HepG2 (cell line): ENCODE measurements around the gene CEP89. TPM values are rescaled to one million over a fixed set of nuclear protein-coding genes. Genes with fewer than 3 reads are reported as not detected.
A peak's percentile ranks its signal among the peaks of the same experiment; 100 is the strongest.

Experiments used
- CEBPB ChIP-seq: IDR thresholded peaks from 2 replicates; pipeline ENCODE4 v1.6.1; 2011; ENCODE audit warnings: low read depth, low read length, improper control_type of control experiment, borderline replicate concordance
- CHD2 ChIP-seq: IDR thresholded peaks from 2 replicates; pipeline ENCODE4 v1.6.1; 2011; ENCODE audit warnings: low read depth, low read length, improper control_type of control experiment
- EHMT2 ChIP-seq: fragments of 200-600 bp; sonication (generic); IDR thresholded peaks from 2 replicates; pipeline ENCODE4 v1.7.0; 2017; ENCODE audit warnings: antibody characterized with exemption, low read depth, low read length, borderline replicate concordance
- FOXJ3 ChIP-seq: sonication (generic); formaldehyde crosslinking; IDR thresholded peaks from 2 replicates; pipeline ENCODE4 v1.4.0; 2020; ENCODE audit warnings: missing genetic modification reagents, mild to moderate bottlenecking, borderline replicate concordance
- GATAD2A ChIP-seq: IDR thresholded peaks from 2 replicates; pipeline ENCODE4 v1.6.1; 2016
- GPN1 ChIP-seq: sonication (generic); formaldehyde crosslinking; IDR thresholded peaks from 2 replicates; pipeline ENCODE4 v1.5.1; 2020; ENCODE audit warnings: missing genetic modification reagents, borderline replicate concordance
- HDAC2 ChIP-seq: sonication (generic); formaldehyde crosslinking; IDR thresholded peaks from 2 replicates; pipeline ENCODE4 v1.4.0; 2020; ENCODE audit warnings: missing genetic modification reagents
- HHEX ChIP-seq: IDR thresholded peaks from 2 replicates; pipeline ENCODE4 v1.6.1; 2016; ENCODE audit warnings: control low read depth
- KLF12 ChIP-seq: sonication (generic); formaldehyde crosslinking; IDR thresholded peaks from 2 replicates; pipeline ENCODE4 v1.4.0; 2020; ENCODE audit warnings: missing genetic modification reagents, borderline replicate concordance
- MAFG ChIP-seq: sonication (generic); formaldehyde crosslinking; IDR thresholded peaks from 2 replicates; pipeline ENCODE4 v1.5.1; 2020; ENCODE audit warnings: mild to moderate bottlenecking, missing genetic modification reagents
- ZKSCAN5 ChIP-seq: sonication (generic); formaldehyde crosslinking; IDR thresholded peaks from 2 replicates; pipeline ENCODE4 v1.5.1; 2020; ENCODE audit warnings: mild to moderate bottlenecking, missing genetic modification reagents
- ZNF12 ChIP-seq: sonication (generic); formaldehyde crosslinking; IDR thresholded peaks from 2 replicates; pipeline ENCODE4 v1.5.0; 2020; ENCODE audit warnings: missing genetic modification reagents
- ZNF17 ChIP-seq: sonication (generic); formaldehyde crosslinking; IDR thresholded peaks from 2 replicates; pipeline ENCODE4 v1.5.0; 2020; ENCODE audit warnings: mild to moderate bottlenecking, missing genetic modification reagents
- ZNF430 ChIP-seq: sonication (generic); formaldehyde crosslinking; IDR thresholded peaks from 2 replicates; pipeline ENCODE4 v1.9.0; 2021; ENCODE audit warnings: mild to moderate bottlenecking, missing genetic modification reagents
- ZNF552 ChIP-seq: sonication (generic); formaldehyde crosslinking; IDR thresholded peaks from 2 replicates; pipeline ENCODE4 v1.9.0; 2022; ENCODE audit warnings: missing genetic modification reagents, mild to moderate bottlenecking, borderline replicate concordance
- polyA plus RNA-seq, 8 experiments: library from polyadenylated mRNA; depleted of rRNA in 3 of 8; stranded (reverse) in 7 of 8; unstranded in 1 of 8; fragments of >200 nt; fragmentation: Illumina TruSeq in 4 of 8; extraction: Trizol in 4 of 8; gene quantifications; 2 replicates each; pipeline versions ENCODE4 v1.2.1 to v1.2.3, GENCODE V29; 2011 to 2016; ENCODE audit warnings: low read depth in 4 of 8, missing spikeins in 1 of 8, mixed read lengths in 1 of 8; ENCODE audit not compliant: insufficient read depth in 1 of 8
- total RNA-seq, 5 experiments: library from RNA; depleted of rRNA; stranded (reverse); fragments of >200 nt; fragmentation: Illumina TruSeq; extraction: Trizol; gene quantifications; 2 replicates each; pipeline ENCODE4 v1.2.3, GENCODE V29; 2016; ENCODE audit warnings: low read depth in 1 of 5
- TF ChIP-seq, protein P1 (sequence below): sonication (generic); formaldehyde crosslinking; IDR thresholded peaks from 2 replicates; pipeline ENCODE4 v1.4.0; 2020; ENCODE audit warnings: mild to moderate bottlenecking, missing genetic modification reagents
- TF ChIP-seq, protein P2 (sequence below): IDR thresholded peaks from 2 replicates; pipeline ENCODE4 v1.6.1; 2016; ENCODE audit warnings: low read depth, borderline replicate concordance
- TF ChIP-seq, protein P3 (sequence below): sonication (generic); formaldehyde crosslinking; IDR thresholded peaks from 2 replicates; pipeline ENCODE4 v1.4.0; 2020; ENCODE audit warnings: missing genetic modification reagents
- TF ChIP-seq, protein P4 (sequence below): sonication (generic); formaldehyde crosslinking; IDR thresholded peaks from 2 replicates; pipeline ENCODE4 v1.4.0; 2020; ENCODE audit warnings: missing genetic modification reagents
- TF ChIP-seq, protein P5 (sequence below): sonication (generic); formaldehyde crosslinking; IDR thresholded peaks from 2 replicates; pipeline ENCODE4 v1.4.0; 2020; ENCODE audit warnings: missing genetic modification reagents, borderline replicate concordance
- TF ChIP-seq, protein P6 (sequence below): sonication (generic); formaldehyde crosslinking; IDR thresholded peaks from 2 replicates; pipeline ENCODE4 v1.4.0; 2020; ENCODE audit warnings: missing genetic modification reagents; ENCODE audit errors: not compliant biosample characterization

Gene CEP89
- total and polyA plus RNA-seq, 2 of the 13 experiments (the other 11 are each of a cell fraction or from before 2014, with no cell fraction given): 7.2 to 10.9 TPM

DNA sequence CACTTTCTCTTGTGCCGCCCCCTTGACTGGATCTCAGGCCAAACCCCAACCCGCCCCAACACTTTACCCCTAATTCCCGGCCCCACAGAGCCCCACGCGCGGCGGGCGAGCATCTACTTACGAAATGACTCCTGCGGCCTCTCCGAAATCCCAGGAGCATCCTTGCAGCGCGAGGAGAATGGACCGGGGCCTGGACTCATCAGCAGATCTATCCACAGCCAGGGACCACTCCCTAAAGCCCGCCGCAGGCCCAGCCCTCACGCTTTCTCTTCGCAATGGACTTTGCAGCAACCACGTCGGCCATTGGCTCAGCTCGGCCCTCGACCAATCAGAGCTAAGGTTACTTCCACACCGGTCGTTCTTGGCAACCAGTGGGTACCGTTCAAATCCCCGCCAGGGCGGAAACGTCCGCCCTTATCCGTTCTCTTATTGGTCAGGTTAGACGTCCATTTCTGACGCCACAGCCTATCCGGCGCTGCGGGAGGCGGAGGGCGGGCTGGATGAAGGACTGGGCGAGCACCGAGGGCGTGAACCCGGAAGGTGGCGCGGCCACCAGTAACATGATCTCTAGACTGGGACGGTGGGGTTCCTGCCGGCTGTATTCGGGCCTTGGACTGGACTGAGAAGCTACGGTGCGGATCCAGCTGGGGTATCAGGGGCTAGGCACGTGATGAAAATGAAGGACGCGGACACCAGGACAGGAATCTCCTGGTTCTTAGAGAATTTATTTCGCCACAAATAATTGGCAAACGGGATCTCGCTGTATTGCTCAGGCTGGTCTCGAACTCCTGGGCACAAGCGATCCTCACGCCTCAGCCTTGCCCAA lies at the start of gene CEP89, which contains the start of gene FAAP24 (continued):
- TF ChIP-seq, protein P1, sequence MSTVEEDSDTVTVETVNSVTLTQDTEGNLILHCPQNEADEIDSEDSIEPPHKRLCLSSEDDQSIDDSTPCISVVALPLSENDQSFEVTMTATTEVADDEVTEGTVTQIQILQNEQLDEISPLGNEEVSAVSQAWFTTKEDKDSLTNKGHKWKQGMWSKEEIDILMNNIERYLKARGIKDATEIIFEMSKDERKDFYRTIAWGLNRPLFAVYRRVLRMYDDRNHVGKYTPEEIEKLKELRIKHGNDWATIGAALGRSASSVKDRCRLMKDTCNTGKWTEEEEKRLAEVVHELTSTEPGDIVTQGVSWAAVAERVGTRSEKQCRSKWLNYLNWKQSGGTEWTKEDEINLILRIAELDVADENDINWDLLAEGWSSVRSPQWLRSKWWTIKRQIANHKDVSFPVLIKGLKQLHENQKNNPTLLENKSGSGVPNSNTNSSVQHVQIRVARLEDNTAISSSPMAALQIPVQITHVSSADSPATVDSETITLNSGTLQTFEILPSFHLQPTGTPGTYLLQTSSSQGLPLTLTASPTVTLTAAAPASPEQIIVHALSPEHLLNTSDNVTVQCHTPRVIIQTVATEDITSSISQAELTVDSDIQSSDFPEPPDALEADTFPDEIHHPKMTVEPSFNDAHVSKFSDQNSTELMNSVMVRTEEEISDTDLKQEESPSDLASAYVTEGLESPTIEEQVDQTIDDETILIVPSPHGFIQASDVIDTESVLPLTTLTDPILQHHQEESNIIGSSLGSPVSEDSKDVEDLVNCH: no peak
- TF ChIP-seq, protein P2, sequence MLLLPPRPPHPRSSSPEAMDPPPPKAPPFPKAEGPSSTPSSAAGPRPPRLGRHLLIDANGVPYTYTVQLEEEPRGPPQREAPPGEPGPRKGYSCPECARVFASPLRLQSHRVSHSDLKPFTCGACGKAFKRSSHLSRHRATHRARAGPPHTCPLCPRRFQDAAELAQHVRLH (CRISPR knock-in tag): peak; percentile 62; the same call in 1 of the 2 replicates
- TF ChIP-seq HHEX (CRISPR knock-in tag) (no peak), CHD2 (peak; percentile 77), HDAC2 (CRISPR knock-in tag) (peak; percentile 54; the same call in 1 of the 2 replicates), ZKSCAN5 (CRISPR knock-in tag) (no peak), GATAD2A (peak; percentile 34), KLF12 (CRISPR knock-in tag) (peak; percentile 93), FOXJ3 (CRISPR knock-in tag) (0 out of 2 replicates have a peak, but pooled peaks have one; percentile 16), ZNF430 (no peak), CEBPB (no peak), ZNF17 (no peak), ZNF12 (peak; percentile 23; the same call in 1 of the 2 replicates), GPN1 (CRISPR knock-in tag) (no peak), MAFG (CRISPR knock-in tag) (no peak), EHMT2 (no peak), ZNF552 (CRISPR knock-in tag) (no peak)
- TF ChIP-seq, protein P3, sequence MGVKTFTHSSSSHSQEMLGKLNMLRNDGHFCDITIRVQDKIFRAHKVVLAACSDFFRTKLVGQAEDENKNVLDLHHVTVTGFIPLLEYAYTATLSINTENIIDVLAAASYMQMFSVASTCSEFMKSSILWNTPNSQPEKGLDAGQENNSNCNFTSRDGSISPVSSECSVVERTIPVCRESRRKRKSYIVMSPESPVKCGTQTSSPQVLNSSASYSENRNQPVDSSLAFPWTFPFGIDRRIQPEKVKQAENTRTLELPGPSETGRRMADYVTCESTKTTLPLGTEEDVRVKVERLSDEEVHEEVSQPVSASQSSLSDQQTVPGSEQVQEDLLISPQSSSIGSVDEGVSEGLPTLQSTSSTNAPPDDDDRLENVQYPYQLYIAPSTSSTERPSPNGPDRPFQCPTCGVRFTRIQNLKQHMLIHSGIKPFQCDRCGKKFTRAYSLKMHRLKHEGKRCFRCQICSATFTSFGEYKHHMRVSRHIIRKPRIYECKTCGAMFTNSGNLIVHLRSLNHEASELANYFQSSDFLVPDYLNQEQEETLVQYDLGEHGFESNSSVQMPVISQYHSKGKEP (CRISPR knock-in tag): no peak
- TF ChIP-seq, protein P4, sequence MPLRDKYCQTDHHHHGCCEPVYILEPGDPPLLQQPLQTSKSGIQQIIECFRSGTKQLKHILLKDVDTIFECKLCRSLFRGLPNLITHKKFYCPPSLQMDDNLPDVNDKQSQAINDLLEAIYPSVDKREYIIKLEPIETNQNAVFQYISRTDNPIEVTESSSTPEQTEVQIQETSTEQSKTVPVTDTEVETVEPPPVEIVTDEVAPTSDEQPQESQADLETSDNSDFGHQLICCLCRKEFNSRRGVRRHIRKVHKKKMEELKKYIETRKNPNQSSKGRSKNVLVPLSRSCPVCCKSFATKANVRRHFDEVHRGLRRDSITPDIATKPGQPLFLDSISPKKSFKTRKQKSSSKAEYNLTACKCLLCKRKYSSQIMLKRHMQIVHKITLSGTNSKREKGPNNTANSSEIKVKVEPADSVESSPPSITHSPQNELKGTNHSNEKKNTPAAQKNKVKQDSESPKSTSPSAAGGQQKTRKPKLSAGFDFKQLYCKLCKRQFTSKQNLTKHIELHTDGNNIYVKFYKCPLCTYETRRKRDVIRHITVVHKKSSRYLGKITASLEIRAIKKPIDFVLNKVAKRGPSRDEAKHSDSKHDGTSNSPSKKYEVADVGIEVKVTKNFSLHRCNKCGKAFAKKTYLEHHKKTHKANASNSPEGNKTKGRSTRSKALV: no peak
- TF ChIP-seq, protein P5, sequence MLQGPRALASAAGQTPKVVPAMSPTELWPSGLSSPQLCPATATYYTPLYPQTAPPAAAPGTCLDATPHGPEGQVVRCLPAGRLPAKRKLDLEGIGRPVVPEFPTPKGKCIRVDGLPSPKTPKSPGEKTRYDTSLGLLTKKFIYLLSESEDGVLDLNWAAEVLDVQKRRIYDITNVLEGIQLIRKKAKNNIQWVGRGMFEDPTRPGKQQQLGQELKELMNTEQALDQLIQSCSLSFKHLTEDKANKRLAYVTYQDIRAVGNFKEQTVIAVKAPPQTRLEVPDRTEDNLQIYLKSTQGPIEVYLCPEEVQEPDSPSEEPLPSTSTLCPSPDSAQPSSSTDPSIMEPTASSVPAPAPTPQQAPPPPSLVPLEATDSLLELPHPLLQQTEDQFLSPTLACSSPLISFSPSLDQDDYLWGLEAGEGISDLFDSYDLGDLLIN (CRISPR knock-in tag): 0 out of 2 replicates have a peak, but pooled peaks have one; percentile 19
- TF ChIP-seq, protein P6, sequence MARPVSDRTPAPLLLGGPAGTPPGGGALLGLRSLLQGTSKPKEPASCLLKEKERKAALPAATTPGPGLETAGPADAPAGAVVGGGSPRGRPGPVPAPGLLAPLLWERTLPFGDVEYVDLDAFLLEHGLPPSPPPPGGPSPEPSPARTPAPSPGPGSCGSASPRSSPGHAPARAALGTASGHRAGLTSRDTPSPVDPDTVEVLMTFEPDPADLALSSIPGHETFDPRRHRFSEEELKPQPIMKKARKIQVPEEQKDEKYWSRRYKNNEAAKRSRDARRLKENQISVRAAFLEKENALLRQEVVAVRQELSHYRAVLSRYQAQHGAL: no peak
